Loucy (cell line): ENCODE data around the gene ZDHHC18.

Experiments
- H2AFZ ChIP-seq: fragments of 200-600 bp; sonication (generic); 2 replicates; pipeline ENCODE4 v1.6.0; 2016; ENCODE audit warnings: antibody characterized with exemption, mild to moderate bottlenecking, low read length, moderate library complexity
- H3F3A ChIP-seq: fragments of 200-600 bp; 2 replicates; pipeline ENCODE4 v1.6.0; 2016; ENCODE audit warnings: antibody characterized with exemption, low read depth, mild to moderate bottlenecking
- H3K27me3 ChIP-seq: fragments of 200-600 bp; sonication (generic); 2 replicates; pipeline ENCODE4 v1.6.1; 2014; ENCODE audit warnings: low read length, mild to moderate bottlenecking; ENCODE audit not compliant: insufficient read depth, poor library complexity, severe bottlenecking
- H3K36me3 ChIP-seq: fragments of 200-600 bp; sonication (generic); 2 replicates; pipeline ENCODE4 v1.6.1; 2016; ENCODE audit warnings: low read length; ENCODE audit not compliant: insufficient read depth
- H3K4me1 ChIP-seq: fragments of 200-600 bp; sonication (generic); 2 replicates; pipeline ENCODE4 v1.5.1; 2014; ENCODE audit warnings: low read length, mild to moderate bottlenecking; ENCODE audit not compliant: insufficient read depth, poor library complexity, severe bottlenecking
- H3K4me2 ChIP-seq: fragments of 200-600 bp; sonication (generic); 2 replicates; pipeline ENCODE4 v1.6.0; 2014; ENCODE audit warnings: antibody characterized with exemption, low read length, low read depth, mild to moderate bottlenecking; ENCODE audit not compliant: poor library complexity, severe bottlenecking
- H3K4me3 ChIP-seq: fragments of 200-600 bp; sonication (generic); 2 replicates; pipeline ENCODE4 v1.5.1; 2014; ENCODE audit warnings: low read length, mild to moderate bottlenecking, mixed read lengths; ENCODE audit not compliant: poor library complexity, severe bottlenecking
- H3K79me2 ChIP-seq: fragments of 200-600 bp; sonication (generic); 2 replicates; pipeline ENCODE4 v1.6.1; 2014; ENCODE audit warnings: low read length; ENCODE audit not compliant: insufficient read depth
- H3K9ac ChIP-seq: fragments of 200-600 bp; sonication (generic); 2 replicates; pipeline ENCODE4 v1.6.0; 2014; ENCODE audit warnings: mild to moderate bottlenecking, low read depth, low read length, moderate library complexity; ENCODE audit not compliant: poor library complexity, severe bottlenecking
- H3K9me2 ChIP-seq: fragments of 200-600 bp; sonication (generic); replicated peaks from 2 replicates; pipeline ENCODE4 v1.6.1; 2016; ENCODE audit warnings: low read depth, low read length, mixed read lengths
- H3K9me3 ChIP-seq: fragments of 200-600 bp; sonication (generic); 2 replicates; pipeline ENCODE4 v1.6.1; 2014; ENCODE audit warnings: mild to moderate bottlenecking, antibody characterized with exemption, low read length, low read depth; ENCODE audit not compliant: insufficient read depth
- H4K20me1 ChIP-seq: fragments of 200-600 bp; sonication (generic); 2 replicates; pipeline ENCODE4 v1.6.0; 2014; ENCODE audit warnings: antibody characterized with exemption, low read length, mild to moderate bottlenecking; ENCODE audit not compliant: insufficient read depth, poor library complexity, severe bottlenecking
- CTCF ChIP-seq: fragments of 200-600 bp; sonication (generic); conservative IDR thresholded peaks from 2 replicates; pipeline ENCODE4 v1.5.1; 2014; ENCODE audit warnings: mild to moderate bottlenecking, antibody characterized with exemption, low read length
- EZH2phosphoT487 ChIP-seq: fragments of 200-600 bp; IDR thresholded peaks from 2 replicates; pipeline ENCODE4 v1.6.1; 2018; ENCODE audit warnings: antibody characterized with exemption, mild to moderate bottlenecking, moderate library complexity, borderline replicate concordance

Gene ZDHHC18

GRCh38 chr1:26861286-26861701 lies 34.8 kb downstream of the ZDHHC18 start:
- Histone ChIP-seq H3K9ac (no peak overlapping the region), H3K27me3 (no peaks in the 10 kb centered on the region), H3K4me1 (peaks cover 5% of the 10 kb centered on the region), H3K9me3 (no peaks in the 10 kb centered on the region), H3K4me2 (no peak overlapping the region), H3K9me2 (no peaks in the 10 kb centered on the region), H3K36me3 (peaks cover 5% of the 10 kb centered on the region; the same call in 1 of the 2 replicates), H2AFZ (no peak overlapping the region), H3K79me2 (peaks cover 5% of the 10 kb centered on the region; the same call in 1 of the 2 replicates), H3K4me3 (no peak overlapping the region), H3F3A (no peaks in the 10 kb centered on the region), H4K20me1 (no peaks in the 10 kb centered on the region)
- TF ChIP-seq EZH2phosphoT487 (no peak), CTCF (0 out of 2 replicates have a peak, but pooled peaks have one; percentile 13)

GRCh38 chr1:26861889-26862378 lies 35.4 kb downstream of the ZDHHC18 start:
- no peak overlapping the region for H3K4me3 ChIP-seq
- no peaks in the 10 kb centered on the region for H3F3A ChIP-seq
- TF ChIP-seq CTCF (no peak), EZH2phosphoT487 (no peak)
- H3K9me2 ChIP-seq: no peaks in the 10 kb centered on the region
- H3K9me3 ChIP-seq: no peaks in the 10 kb centered on the region
- H4K20me1 ChIP-seq: no peaks in the 10 kb centered on the region
- no peak overlapping the region for H3K4me2 ChIP-seq
- H3K27me3 ChIP-seq: no peaks in the 10 kb centered on the region
- peaks cover 5% of the 10 kb centered on the region; the same call in 1 of the 2 replicates for H3K79me2 ChIP-seq
- H2AFZ ChIP-seq: no peak overlapping the region
- no peaks in the 10 kb centered on the region for H3K36me3 ChIP-seq
- no peak overlapping the region for H3K9ac ChIP-seq
- peaks cover 5% of the 10 kb centered on the region for H3K4me1 ChIP-seq

GRCh38 chr1:26862781-26863684 lies 36.5 kb downstream of the ZDHHC18 start, which contains the start of gene SFN:
Gene SFN, plus strand, starts transcription at chr1:26863149. Its CDS starts 64 bp downstream, at chr1:26863213.
- Histone ChIP-seq H3K9me2 (no peaks in the 10 kb centered on the region), H4K20me1 (no peaks in the 10 kb centered on the region), H3K4me3 (peak within 1 kb of the TSS; percentile 89), H3K79me2 (peaks cover 5% of the 10 kb centered on the region; the same call in 1 of the 2 replicates), H3K4me2 (peak within 1 kb of the TSS; percentile 87), H3F3A (no peaks in the 10 kb centered on the region), H3K36me3 (no peaks in the 10 kb centered on the region), H3K4me1 (peaks cover 9% of the 10 kb centered on the region), H3K9me3 (no peaks in the 10 kb centered on the region), H3K9ac (peak within 1 kb of the TSS; percentile 99), H3K27me3 (no peaks in the 10 kb centered on the region), H2AFZ (no peak within 1 kb of the TSS)
- TF ChIP-seq EZH2phosphoT487 (no peak), CTCF (peak; percentile 73)
